Amygdala (tissue), 56 donors: Measurements from ENCODE around the gene OGA.

Experiments
- DNase-seq, 56 donors: peaks; one replicate each; lab custom pipeline; 2025; lab: John Stamatoyannopoulos, UW

The OGA gene

GRCh38 chr10:101778151-101778780 lies 40.0 kb downstream of the OGA start:
- no peak for DNase-seq

GRCh38 chr10:101777619-101778145 lies 40.6 kb downstream of the OGA start:
- no peak for DNase-seq

- DNase-seq: no peak
Measured at GRCh38 chr10:101776161-101776817, 42.0 kb downstream of the OGA start.

GRCh38 chr10:101775273-101776160 lies 42.7 kb downstream of the OGA start, which contains the start of gene FGF8:
Gene FGF8, minus strand, starts transcription at chr10:101776114. Its CDS starts 214 bp downstream, at chr10:101775900.
- DNase-seq: peak in 1 of 56 donors; percentile 9

- DNase-seq: no peak
Measured at GRCh38 chr10:101774589-101775272, 43.5 kb downstream of the OGA start.

- DNase-seq: no peak
Measured at GRCh38 chr10:101773923-101774588, 44.2 kb downstream of the OGA start.

GRCh38 chr10:101772895-101773761 lies 45.1 kb downstream of the OGA start:
- DNase-seq: no peak

GRCh38 chr10:101772017-101772894 lies 46.0 kb downstream of the OGA start:
- DNase-seq: no peak

- DNase-seq: no peak
Measured at GRCh38 chr10:101771380-101771779, 46.9 kb downstream of the OGA start.

- no peak for DNase-seq
Measured at GRCh38 chr10:101770331-101771215, 47.7 kb downstream of the OGA start.

GRCh38 chr10:101769541-101770180 lies 48.6 kb downstream of the OGA start:
- DNase-seq: no peak

- no peak for DNase-seq
Measured at GRCh38 chr10:101768791-101769170, 49.5 kb downstream of the OGA start.

GRCh38 chr10:101767966-101768790 lies 50.1 kb downstream of the OGA start:
- DNase-seq: no peak

GRCh38 chr10:101767600-101767945 lies 50.7 kb downstream of the OGA start:
- no peak for DNase-seq

- DNase-seq: no peak
Measured at GRCh38 chr10:101766753-101767599, 51.3 kb downstream of the OGA start.
